ENCODE measurements around the gene HECW1.

- TF ChIP-seq EP300 (IDR thresholded peaks at IDR 0.05; ENCODE audit: borderline replicate concordance): no peak
- TF ChIP-seq ZBTB7A (IDR thresholded peaks at IDR 0.05; ENCODE audit: low read depth): no peak
- TF ChIP-seq REST (IDR thresholded peaks at IDR 0.05; ENCODE audit: low read depth): no peak
- no peak for TF ChIP-seq CREB1 (IDR thresholded peaks at IDR 0.05; ENCODE audit: low read depth)
- no peak for TF ChIP-seq MAX (IDR thresholded peaks at IDR 0.05)
- no peak for TF ChIP-seq TAF1 (IDR thresholded peaks at IDR 0.05; ENCODE audit: low read depth)
These were observed 394.0 kb downstream of the HECW1 start for GRCh38 chr7:43506460-43506859.
